ENCODE results near the gene CMSS1.

Gene CMSS1

GRCh38 chr3:99934975-99935797 lies 117.5 kb downstream of the CMSS1 start:
- no peak for DNase-seq (ENCODE audit: low read depth)

GRCh38 chr3:99938270-99938911 lies 120.7 kb downstream of the CMSS1 start:
- DNase-seq (ENCODE audit: low read depth), result no peak

- DNase-seq (ENCODE audit: low read depth), result no peak
These were observed 122.2 kb downstream of the CMSS1 start for GRCh38 chr3:99939876-99940275.

- DNase-seq (ENCODE audit: low read depth), result no peak
These were observed 122.7 kb downstream of the CMSS1 start for GRCh38 chr3:99940350-99940749.

- no peak for DNase-seq (ENCODE audit: low read depth)
These were observed 123.5 kb downstream of the CMSS1 start for GRCh38 chr3:99941211-99941610.

GRCh38 chr3:99943931-99944761 lies 126.5 kb downstream of the CMSS1 start:
- DNase-seq (ENCODE audit: low read depth), result no peak

- peak; percentile 55 for DNase-seq (ENCODE audit: low read depth)
These were observed 127.8 kb downstream of the CMSS1 start for GRCh38 chr3:99945328-99945995.

- DNase-seq (ENCODE audit: low read depth), result no peak
These were observed 129.7 kb downstream of the CMSS1 start for GRCh38 chr3:99947356-99947755.

GRCh38 chr3:99948467-99949089 lies 130.9 kb downstream of the CMSS1 start:
- no peak for DNase-seq (ENCODE audit: low read depth)

GRCh38 chr3:99949956-99950670 lies 132.5 kb downstream of the CMSS1 start:
- no peak for DNase-seq (ENCODE audit: low read depth)

GRCh38 chr3:99950921-99951320 lies 133.3 kb downstream of the CMSS1 start:
- no peak for DNase-seq (ENCODE audit: low read depth)

GRCh38 chr3:99951701-99952100 lies 134.0 kb downstream of the CMSS1 start:
- DNase-seq (ENCODE audit: low read depth), result no peak

- DNase-seq (ENCODE audit: low read depth), result no peak
These were observed 134.6 kb downstream of the CMSS1 start for GRCh38 chr3:99952306-99952705.

- DNase-seq (ENCODE audit: low read depth), result no peak
These were observed 135.9 kb downstream of the CMSS1 start for GRCh38 chr3:99953596-99953995.

- no peak for DNase-seq (ENCODE audit: low read depth)
These were observed 137.4 kb downstream of the CMSS1 start for GRCh38 chr3:99954914-99955644.

- no peak for DNase-seq (ENCODE audit: low read depth)
These were observed 138.3 kb downstream of the CMSS1 start for GRCh38 chr3:99955773-99956562.

- no peak for DNase-seq (ENCODE audit: low read depth)
These were observed 139.6 kb downstream of the CMSS1 start for GRCh38 chr3:99957151-99957796.

- no peak for DNase-seq (ENCODE audit: low read depth)
These were observed 140.7 kb downstream of the CMSS1 start for GRCh38 chr3:99958222-99958912.

Data from fibroblast of gingiva (primary cell).